ENCODE results near the gene VTI1A. TPM values are rescaled to one million over a fixed set of nuclear protein-coding genes. Genes with fewer than 3 reads are reported as not detected.

VTI1A gene
- total and polyA plus RNA-seq, 2 of the 8 experiments (the other 6 are each of a cell fraction or from before 2014, with no cell fraction given) = 6.0 to 20.0 TPM

GRCh38 chr10:112639298-112639697, 192.3 kb downstream of the VTI1A start:
- H3K23ac ChIP-seq (ENCODE audit: insufficient read length) = no peak overlapping the region
- H4K5ac ChIP-seq (ENCODE audit: insufficient read length, low read depth, low read length) = no peak overlapping the region
- H4K91ac ChIP-seq (replicated peaks; ENCODE audit: insufficient read length, low read length) = no peak overlapping the region
- H3K36me3 ChIP-seq (ENCODE audit: control insufficient read depth in 2 of 4, insufficient read depth in 4 of 4, low read length in 3 of 4) = no peaks in the 10 kb centered on the region
- 82% methylated on average over 1 of the region's 1 CpG; no CpG with 5 or more reads in 1 of the 2 experiments for WGBS, 2 experiments (ENCODE audit: extremely low coverage in 1 of 2, insufficient coverage in 1 of 2, insufficient read length in 1 of 2, insufficient replicate concordance in 2 of 2, low coverage in 1 of 2, low lambda C conversion rate in 2 of 2, missing lambda C conversion rate in 1 of 2)
- no peaks in the 10 kb centered on the region for H3K23me2 ChIP-seq (ENCODE audit: low read depth, low read length)
- H3K4ac ChIP-seq (replicated peaks; ENCODE audit: insufficient read length, low read depth, low read length) = no peak overlapping the region
- DNase-seq (ENCODE audit: low read depth in 1 of 2, low spot score in 2 of 2) = no peak
- H2AFZ ChIP-seq (ENCODE audit: low read length) = no peak overlapping the region
- H3K4me1 ChIP-seq (replicated peaks in 1 of 4; ENCODE audit: control insufficient read depth in 3 of 4, insufficient read depth in 4 of 4, low read length in 3 of 4) = peaks cover 0 to 4% (median 0%) of the 10 kb centered on the region in 4 experiments; a peak in 1 of 7 replicates
- ChIA-PET POLR2A (ENCODE audit: partially characterized antibody) (interaction anchor here (0.9 kb wide), 1 partner anchor 360 kb away, joined by 3 read pairs; no protein-coding TSS in a partner anchor), CTCF (ENCODE audit: partially characterized antibody) (interaction anchor here (0.7 to 1.5 kb wide), 3 partner anchors 9 to 86 kb away, joined by 3 to 5 read pairs (median 4); no protein-coding TSS in a partner anchor)
- H3K79me2 ChIP-seq (ENCODE audit: control insufficient read depth in 1 of 2, insufficient read depth in 2 of 2, low read length in 2 of 2) = no peaks in the 10 kb centered on the region
- H3K9me3 ChIP-seq (ENCODE audit: insufficient read depth in 2 of 2, low read depth in 1 of 2, low read length in 1 of 2) = no peaks in the 10 kb centered on the region
- no peak overlapping the region for H4K8ac ChIP-seq (ENCODE audit: extremely low read depth, insufficient read depth, low read length)
- H3K79me1 ChIP-seq (ENCODE audit: low read depth, low read length) = no peaks in the 10 kb centered on the region
- no peak overlapping the region for H2BK20ac ChIP-seq (ENCODE audit: low read length)
- H3K56ac ChIP-seq (replicated peaks; ENCODE audit: insufficient read length, low read depth, low read length) = no peak overlapping the region
- H2BK12ac ChIP-seq (ENCODE audit: low read depth, low read length) = no peak overlapping the region
- no peak overlapping the region for H3K4me2 ChIP-seq (ENCODE audit: insufficient read depth in 1 of 2, low read depth in 2 of 2, low read length in 2 of 2)
- H2BK5ac ChIP-seq (ENCODE audit: low read depth, low read length) = no peak overlapping the region
- no peak overlapping the region for H3K9ac ChIP-seq (replicated peaks in 1 of 4; ENCODE audit: extremely low read depth in 1 of 4, low read depth in 3 of 4, low read length in 3 of 4)
- no peaks in the 10 kb centered on the region for H3K27me3 ChIP-seq (replicated peaks in 1 of 4; ENCODE audit: control insufficient read depth in 3 of 4, extremely low read depth in 1 of 4, insufficient read depth in 3 of 4, low read length in 3 of 4)
- H2AK5ac ChIP-seq (ENCODE audit: low read depth, low read length) = no peak overlapping the region
- no peak overlapping the region for H2BK15ac ChIP-seq (ENCODE audit: low read length)
- H4K20me1 ChIP-seq (replicated peaks in 1 of 2; ENCODE audit: control insufficient read depth in 1 of 2, insufficient read depth in 2 of 2, low read length in 2 of 2) = no peaks in the 10 kb centered on the region
- no peak overlapping the region for H3K4me3 ChIP-seq (ENCODE audit: extremely low read depth in 1 of 4, insufficient read depth in 2 of 4, low read depth in 3 of 4, low read length in 4 of 4)
- FAIRE-seq = no peak
- no peak overlapping the region for H2BK120ac ChIP-seq (replicated peaks; ENCODE audit: low read depth, low read length)
- no peak overlapping the region for H3K27ac ChIP-seq (ENCODE audit: low read depth, low read length)
- no peak overlapping the region for H3K14ac ChIP-seq (ENCODE audit: insufficient read length)
- no peak overlapping the region for H3K18ac ChIP-seq (ENCODE audit: extremely low read depth, low read length)
- no peak for TF ChIP-seq HDAC2 (IDR thresholded peaks at IDR 0.05; ENCODE audit: borderline replicate concordance in 1 of 2, low read depth in 2 of 2, low read length in 2 of 2)
- no peak for TF ChIP-seq PHF8 (conservative IDR thresholded peaks at IDR 0.05; ENCODE audit: low read depth, low read length)
- no peak for TF ChIP-seq TCF12 (IDR thresholded peaks at IDR 0.05; ENCODE audit: low read depth, low read length)
- no peak for TF ChIP-seq KDM5A (IDR thresholded peaks at IDR 0.05; ENCODE audit: low read length)
- TF ChIP-seq CTBP2 (IDR thresholded peaks at IDR 0.05; ENCODE audit: borderline replicate concordance, insufficient read depth, insufficient read length, low read length) = no peak
- TF ChIP-seq SAP30 (IDR thresholded peaks at IDR 0.05; ENCODE audit: insufficient read depth, insufficient replicate concordance, low read length) = no peak
- TF ChIP-seq ZNF274 (IDR thresholded peaks at IDR 0.05; ENCODE audit: borderline replicate concordance, extremely low read depth, low read length) = no peak
- no peak for TF ChIP-seq TBP (IDR thresholded peaks at IDR 0.05; ENCODE audit: low read depth, low read length)
- TF ChIP-seq, protein P1, sequence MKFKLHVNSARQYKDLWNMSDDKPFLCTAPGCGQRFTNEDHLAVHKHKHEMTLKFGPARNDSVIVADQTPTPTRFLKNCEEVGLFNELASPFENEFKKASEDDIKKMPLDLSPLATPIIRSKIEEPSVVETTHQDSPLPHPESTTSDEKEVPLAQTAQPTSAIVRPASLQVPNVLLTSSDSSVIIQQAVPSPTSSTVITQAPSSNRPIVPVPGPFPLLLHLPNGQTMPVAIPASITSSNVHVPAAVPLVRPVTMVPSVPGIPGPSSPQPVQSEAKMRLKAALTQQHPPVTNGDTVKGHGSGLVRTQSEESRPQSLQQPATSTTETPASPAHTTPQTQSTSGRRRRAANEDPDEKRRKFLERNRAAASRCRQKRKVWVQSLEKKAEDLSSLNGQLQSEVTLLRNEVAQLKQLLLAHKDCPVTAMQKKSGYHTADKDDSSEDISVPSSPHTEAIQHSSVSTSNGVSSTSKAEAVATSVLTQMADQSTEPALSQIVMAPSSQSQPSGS (IDR thresholded peaks at IDR 0.05; ENCODE audit: low read length) = no peak
- no peak for TF ChIP-seq EGR1 (IDR thresholded peaks at IDR 0.05; ENCODE audit: borderline replicate concordance, low read depth, low read length)
- no peak for TF ChIP-seq CHD2 (IDR thresholded peaks at IDR 0.05; ENCODE audit: low read length)
- no peak for TF ChIP-seq HDAC6 (IDR thresholded peaks at IDR 0.05; ENCODE audit: low read depth, low read length)
